ENCODE measurements around the gene LAMB1. TPM values are rescaled to one million over a fixed set of nuclear protein-coding genes. Genes with fewer than 3 reads are reported as not detected.

Gene LAMB1
- total RNA-seq, 1 experiment from 2014 or later = 32.0 TPM

- RAD21 ChIA-PET (ENCODE audit: low non-redundant PET in 1 of 2, low total read pairs in 2 of 2, uncharacterized antibody in 2 of 2, unreplicated experiment in 2 of 2) = no interaction called here
- Histone ChIP-seq H3K4me2 (ENCODE audit: low read length) (no peak overlapping the region), H3K27ac (ENCODE audit: low read depth, low read length) (no peak overlapping the region), H4K20me1 (ENCODE audit: insufficient read depth) (no peaks in the 10 kb centered on the region), H3K36me3 (ENCODE audit: control insufficient read depth in 1 of 2, insufficient read depth in 2 of 2, low read length in 2 of 2) (peaks cover 14 to 35% of the 10 kb centered on the region in 2 experiments; a peak in 3 of 4 replicates), H3K9me2 (ENCODE audit: insufficient read depth) (no peaks in the 10 kb centered on the region), H3K9me3 (ENCODE audit: control insufficient read depth in 1 of 2, insufficient read depth in 1 of 2, low read depth in 1 of 2, low read length in 2 of 2) (no peaks in the 10 kb centered on the region), H3K9ac (ENCODE audit: low read length) (no peak overlapping the region), H3K79me2 (ENCODE audit: insufficient read depth, low read length) (no peaks in the 10 kb centered on the region), H3K4me1 (ENCODE audit: control insufficient read depth in 1 of 2, insufficient read depth in 2 of 2, low read length in 2 of 2) (no peaks in the 10 kb centered on the region), H3K27me3 (ENCODE audit: insufficient read depth, low read length) (no peaks in the 10 kb centered on the region), H3K4me3 (replicated peaks in 1 of 2; ENCODE audit: low read depth in 1 of 2, low read length in 2 of 2) (no peak overlapping the region), H2AFZ (ENCODE audit: low read depth, low read length, poor library complexity, severe bottlenecking) (no peak overlapping the region)
- ATAC-seq (no peak), DNase-seq (ENCODE audit: low read depth, low spot score) (no peak)
- CTCF ChIA-PET = interaction anchor here (0.7 kb wide), 1 partner anchor 219 kb away, joined by 3 read pairs; no protein-coding TSS in a partner anchor
- BruUV-seq (replicated peaks) = no TSS peak
- POLR2A ChIA-PET = no interaction called here
- intact Hi-C loops (cut with micrococcal nuclease) = no loop called here
- TF ChIP-seq RAD21 (IDR thresholded peaks at IDR 0.05; ENCODE audit: low read depth) (no peak), ELF1 (IDR thresholded peaks at IDR 0.05; ENCODE audit: borderline replicate concordance, low read depth) (no peak), JUND (IDR thresholded peaks at IDR 0.05) (no peak), REST (IDR thresholded peaks at IDR 0.05; ENCODE audit: low read depth) (no peak), CBX3 (IDR thresholded peaks at IDR 0.05; ENCODE audit: low read depth) (no peak), ZFX (IDR thresholded peaks at IDR 0.05) (no peak), SP1 (IDR thresholded peaks at IDR 0.05; ENCODE audit: low read depth) (no peak), CTCF (IDR thresholded peaks at IDR 0.05 in 2 of 3, conservative IDR thresholded peaks at IDR 0.05 in 1 of 3; ENCODE audit: borderline replicate concordance in 1 of 3, insufficient read depth in 1 of 3, low read depth in 2 of 3, low read length in 2 of 3) (no peak), SRF (IDR thresholded peaks at IDR 0.05; ENCODE audit: low read depth) (no peak), ZBTB33 (IDR thresholded peaks at IDR 0.05; ENCODE audit: extremely low read depth, insufficient replicate concordance, low read length) (no peak), POLR2A (IDR thresholded peaks at IDR 0.05; ENCODE audit: borderline replicate concordance, extremely low read depth, insufficient read depth, insufficient read length) (no peak), EZH2 (IDR thresholded peaks at IDR 0.05) (no peak), CEBPB (IDR thresholded peaks at IDR 0.05; ENCODE audit: low read depth) (no peak), ATF3 (IDR thresholded peaks at IDR 0.05) (no peak), MAX (IDR thresholded peaks at IDR 0.05) (no peak)
Observed at GRCh38 chr7:107926481-107926880, 76.5 kb downstream of the LAMB1 start.

Measured in HCT116 (cell line).